Endothelial cell of umbilical vein (primary cell): ENCODE results near the gene ZCWPW2. TPM values are rescaled to one million over a fixed set of nuclear protein-coding genes. Genes with fewer than 3 reads are reported as not detected.

Experiments used
- BruUV-seq: library from RNA; stranded (reverse); fragments of 400-500 nt; replicated peaks from 2 replicates; lab custom pipeline; 2021; lab: Mats Ljungman, UMichigan
- CTCF ChIA-PET: fragments of 300-600, 350-600 bp; sonication (Branson Sonifier 250); formaldehyde crosslinking; loops from one replicate; lab custom pipeline; 2021; ENCODE audit warnings: antibody characterized with exemption, inconsistent platforms; lab: Charles Lee
- POLR2A ChIA-PET: fragments of 300-600, 350-600 bp; sonication (Branson Sonifier 250); formaldehyde crosslinking; loops from one replicate; lab custom pipeline; 2021; ENCODE audit warnings: antibody characterized with exemption, inconsistent platforms; lab: Charles Lee
- DNase-seq: peaks from one replicate; pipeline ENCODE4 v3.0.0-alpha.2; 2011; ENCODE audit warnings: low read depth, low spot score
- FAIRE-seq: peaks from 2 replicates; lab custom pipeline; 2011; peaks lifted over from hg19 to GRCh38; lab: Jason Lieb, UNC
- H2AFZ ChIP-seq: 2 replicates; pipeline ENCODE4 v1.6.0; 2012; ENCODE audit warnings: low read depth, low read length, control low read depth, inconsistent platforms
- H3K27ac ChIP-seq: 2 replicates; pipeline ENCODE4 v1.5.1; 2011; ENCODE audit warnings: low read depth, mild to moderate bottlenecking, control low read depth, low read length, moderate library complexity; ENCODE audit not compliant: insufficient read depth
- H3K27me3 ChIP-seq, 2 experiments: 2 replicates each; pipeline versions ENCODE4 v1.6.0 to v1.6.1; 2011; ENCODE audit warnings: low read length in 2 of 2, mixed read lengths in 1 of 2; ENCODE audit not compliant: control insufficient read depth in 2 of 2, insufficient read depth in 2 of 2
- H3K36me3 ChIP-seq, 2 experiments: 2 replicates in 1 of 2; 3 replicates in 1 of 2; pipeline ENCODE4 v1.5.1; 2011; ENCODE audit warnings: low read length in 2 of 2, mild to moderate bottlenecking in 1 of 2, moderate library complexity in 1 of 2; ENCODE audit not compliant: control insufficient read depth in 2 of 2, insufficient read depth in 2 of 2; ENCODE audit errors: extremely low read depth in 1 of 2
- H3K4me1 ChIP-seq: 3 replicates; pipeline ENCODE4 v1.5.1; 2011; ENCODE audit warnings: mild to moderate bottlenecking, low read length; ENCODE audit not compliant: control insufficient read depth, insufficient read depth; ENCODE audit errors: extremely low read depth
- H3K4me2 ChIP-seq: 2 replicates; pipeline ENCODE4 v1.6.1; 2011; ENCODE audit warnings: low read length, control low read depth, mixed read lengths; ENCODE audit not compliant: insufficient read depth
- H3K4me3 ChIP-seq, 3 experiments: fragments of 200-600 bp in 1 of 3; sonication (generic), shearing (Covaris generic) in 1 of 3; replicated peaks in 1 of 3; 2 replicates each; pipeline ENCODE4 v1.5.1; 2011 to 2016; ENCODE audit warnings: control low read depth in 3 of 3, low read length in 3 of 3, mild to moderate bottlenecking in 2 of 3, inconsistent platforms in 1 of 3, low read depth in 1 of 3, moderate library complexity in 1 of 3; ENCODE audit not compliant: insufficient read depth in 1 of 3
- H3K79me2 ChIP-seq: 2 replicates; pipeline ENCODE4 v1.6.0; 2012; ENCODE audit warnings: low read length, inconsistent platforms; ENCODE audit not compliant: control insufficient read depth, insufficient read depth
- H3K9ac ChIP-seq: replicated peaks from 2 replicates; pipeline ENCODE3; 2011; ENCODE audit warnings: low read length, control low read depth; ENCODE audit not compliant: insufficient read depth; ENCODE audit errors: extremely low read depth
- H3K9me1 ChIP-seq: replicated peaks from 3 replicates; pipeline ENCODE4 v1.6.0; 2011; ENCODE audit warnings: mild to moderate bottlenecking, low read length; ENCODE audit not compliant: control insufficient read depth, insufficient read depth; ENCODE audit errors: extremely low read depth
- H3K9me3 ChIP-seq: replicated peaks from 2 replicates; pipeline ENCODE4 v1.5.1; 2012; ENCODE audit warnings: low read length, inconsistent platforms; ENCODE audit not compliant: control insufficient read depth, insufficient read depth
- H4K20me1 ChIP-seq: replicated peaks from 2 replicates; pipeline ENCODE3; 2011; ENCODE audit warnings: mild to moderate bottlenecking, low read length; ENCODE audit not compliant: control insufficient read depth, insufficient read depth; ENCODE audit errors: extremely low read depth
- EZH2 ChIP-seq: IDR thresholded peaks from 2 replicates; pipeline ENCODE4 v1.6.1; 2012; ENCODE audit warnings: borderline replicate concordance, low read depth, mild to moderate bottlenecking, moderate library complexity, low read length, inconsistent platforms; ENCODE audit not compliant: severe bottlenecking
- FOS ChIP-seq: IDR thresholded peaks from 2 replicates; pipeline ENCODE4 v1.6.1; 2011; ENCODE audit warnings: mild to moderate bottlenecking, low read length, moderate library complexity, borderline replicate concordance; ENCODE audit not compliant: insufficient read depth
- GATA2 ChIP-seq: IDR thresholded peaks from 2 replicates; pipeline ENCODE4 v1.7.0; 2011; ENCODE audit warnings: low read depth, mild to moderate bottlenecking, moderate library complexity, mixed read lengths, low read length; ENCODE audit not compliant: insufficient read length, insufficient read depth
- JUN ChIP-seq: IDR thresholded peaks from 2 replicates; pipeline ENCODE4 v1.6.1; 2011; ENCODE audit warnings: borderline replicate concordance, low read depth; ENCODE audit not compliant: insufficient read length, insufficient read depth
- MYC ChIP-seq: IDR thresholded peaks from one replicate; pipeline ENCODE4 v1.6.1; 2011; ENCODE audit warnings: mild to moderate bottlenecking, low read depth, low read length
- POLR2A ChIP-seq: IDR thresholded peaks from 2 replicates; pipeline ENCODE4 v1.6.1; 2012; ENCODE audit warnings: low read depth, mild to moderate bottlenecking, control low read depth, low read length
- POLR2AphosphoS5 ChIP-seq: IDR thresholded peaks from 2 replicates; pipeline ENCODE4 v1.6.1; 2012; ENCODE audit warnings: low read depth, mild to moderate bottlenecking, control low read depth, low read length, moderate library complexity; ENCODE audit not compliant: insufficient read depth
- dilution Hi-C: fragments of 300-500 bp; cut with MboI; formaldehyde crosslinking; loops from one replicate; pipeline ENCODE4 v1.15.0; 2019; ENCODE audit warnings: low sequenced_read_pairs; ENCODE audit not compliant: extremely low pct_ligation_motif_present
- intact Hi-C: fragments of 100-400 bp; cut with micrococcal nuclease; formaldehyde crosslinking; loops from one replicate; pipeline ENCODE4 v1.10.0; 2022
- polyA plus RNA-seq, 4 experiments: library from polyadenylated mRNA; depleted of rRNA in 3 of 4; stranded (reverse) in 3 of 4; unstranded in 1 of 4; fragments of >200 nt; gene quantifications; 2 replicates each; pipeline versions ENCODE4 v1.2.1 to v1.2.3, GENCODE V29; 2011 to 2012; ENCODE audit warnings: missing spikeins in 1 of 4
- total RNA-seq: library from RNA; stranded (reverse); gene quantifications from 2 replicates; pipeline ENCODE4 v1.2.3, GENCODE V29; 2021
- TF ChIP-seq, protein P1 (sequence below), 2 donors: IDR thresholded peaks; 1 replicate in 1 of 2; 2 replicates in 1 of 2; pipeline ENCODE4 v1.5.1; 2011; ENCODE audit warnings: low read length in 2 of 2, mild to moderate bottlenecking in 2 of 2, moderate library complexity in 2 of 2, control low read depth in 1 of 2, inconsistent platforms in 1 of 2, low read depth in 1 of 2; ENCODE audit not compliant: insufficient read depth in 1 of 2; ENCODE audit errors: extremely low read depth in 1 of 2
- TF ChIP-seq, protein P2 (sequence below): IDR thresholded peaks from 2 replicates; pipeline ENCODE4 v1.6.1; 2011; ENCODE audit not compliant: insufficient read depth, insufficient read length

Gene ZCWPW2
- total and polyA plus RNA-seq, 2 donors (not counting 3 experiments of a cell fraction or from before 2014, with no cell fraction given) = 0.04 to 0.40 TPM

GRCh38 chr3:28347374-28348264, 902 bp upstream of the ZCWPW2 start:
- Histone ChIP-seq H3K4me1 (peaks cover 16% of the 10 kb centered on the region), H3K36me3 (no peaks in the 10 kb centered on the region), H3K27ac (peak overlapping the region; percentile 98), H3K27me3 (no peaks in the 10 kb centered on the region), H2AFZ (peak overlapping the region; percentile 72), H3K79me2 (peaks cover 33% of the 10 kb centered on the region), H3K4me3 (peak overlapping the region; percentile 59 to 86 (median 69)), H3K9ac (peak overlapping the region; percentile 98), H3K4me2 (peak overlapping the region; percentile 96), H3K9me3 (no peaks in the 10 kb centered on the region), H3K9me1 (no peaks in the 10 kb centered on the region), H4K20me1 (no peaks in the 10 kb centered on the region)
- intact Hi-C loops (loop anchor here (2.0 to 10.0 kb wide), 3 partner anchors 719 to 893 kb away; no protein-coding TSS in a partner anchor), dilution Hi-C loops (no loop called here)
- DNase-seq (no peak), FAIRE-seq (peak; percentile 46)
- TF ChIP-seq POLR2AphosphoS5 = no peak
- TF ChIP-seq POLR2A = no peak
- TF ChIP-seq EZH2 = no peak
- no peak for TF ChIP-seq FOS
- TF ChIP-seq, protein P1, sequence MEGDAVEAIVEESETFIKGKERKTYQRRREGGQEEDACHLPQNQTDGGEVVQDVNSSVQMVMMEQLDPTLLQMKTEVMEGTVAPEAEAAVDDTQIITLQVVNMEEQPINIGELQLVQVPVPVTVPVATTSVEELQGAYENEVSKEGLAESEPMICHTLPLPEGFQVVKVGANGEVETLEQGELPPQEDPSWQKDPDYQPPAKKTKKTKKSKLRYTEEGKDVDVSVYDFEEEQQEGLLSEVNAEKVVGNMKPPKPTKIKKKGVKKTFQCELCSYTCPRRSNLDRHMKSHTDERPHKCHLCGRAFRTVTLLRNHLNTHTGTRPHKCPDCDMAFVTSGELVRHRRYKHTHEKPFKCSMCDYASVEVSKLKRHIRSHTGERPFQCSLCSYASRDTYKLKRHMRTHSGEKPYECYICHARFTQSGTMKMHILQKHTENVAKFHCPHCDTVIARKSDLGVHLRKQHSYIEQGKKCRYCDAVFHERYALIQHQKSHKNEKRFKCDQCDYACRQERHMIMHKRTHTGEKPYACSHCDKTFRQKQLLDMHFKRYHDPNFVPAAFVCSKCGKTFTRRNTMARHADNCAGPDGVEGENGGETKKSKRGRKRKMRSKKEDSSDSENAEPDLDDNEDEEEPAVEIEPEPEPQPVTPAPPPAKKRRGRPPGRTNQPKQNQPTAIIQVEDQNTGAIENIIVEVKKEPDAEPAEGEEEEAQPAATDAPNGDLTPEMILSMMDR (IDR thresholded peaks at IDR 0.05; ENCODE audit: extremely low read depth in 1 of 2, insufficient read depth in 1 of 2, low read depth in 1 of 2, low read length in 2 of 2) = no peak
- TF ChIP-seq, protein P2, sequence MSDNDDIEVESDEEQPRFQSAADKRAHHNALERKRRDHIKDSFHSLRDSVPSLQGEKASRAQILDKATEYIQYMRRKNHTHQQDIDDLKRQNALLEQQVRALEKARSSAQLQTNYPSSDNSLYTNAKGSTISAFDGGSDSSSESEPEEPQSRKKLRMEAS = no peak
- no peak for TF ChIP-seq MYC
- no peak for TF ChIP-seq JUN
- TF ChIP-seq GATA2 = no peak
- ChIA-PET CTCF (interaction anchor here (1.0 to 2.2 kb wide), 3 partner anchors 19 to 636 kb away, joined by 4 to 13 read pairs (median 13); no protein-coding TSS in a partner anchor), POLR2A (no interaction called here)
- BruUV-seq = TSS peak; percentile 46
